K562 (cell line): ENCODE measurements around the gene SBK1. TPM values are rescaled to one million over a fixed set of nuclear protein-coding genes. Genes with fewer than 3 reads are reported as not detected.
A peak's percentile ranks its signal among the peaks of the same experiment; 100 is the strongest.

ENCODE experiments used
- ATAC-seq: fragments of 200-7000 bp; cut with Tn5 transposase; 3 replicates; pipeline ENCODE4 v1.9.1; 2020; ENCODE audit warnings: moderate library complexity
- BruUV-seq: library from RNA; stranded (reverse); fragments of 400-500 nt; replicated peaks from 2 replicates; lab custom pipeline; 2021; lab: Mats Ljungman, UMichigan
- CTCF ChIA-PET: fragments of 300-600 bp; formaldehyde crosslinking; extraction: SDS; loops from one replicate; lab custom pipeline; 2021; ENCODE audit warnings: low intra/inter-chr PET ratio; lab: Yijun Ruan, JAX
- POLR2A ChIA-PET: fragments of 300-600, 350-650 bp; sonication (Branson Sonifier 250); formaldehyde crosslinking; extraction: SDS; loops from one replicate; lab custom pipeline; 2021; ENCODE audit warnings: antibody characterized with exemption, inconsistent platforms; lab: Yijun Ruan, JAX
- DNase-seq, 4 experiments: peaks; one replicate each; pipeline versions ENCODE4 v3.0.0 to v3.0.0-alpha.2; 2011 to 2018; ENCODE audit warnings: low spot score in 3 of 4, mixed read lengths in 3 of 4; ENCODE audit errors: extremely low read depth in 1 of 4
- FAIRE-seq: peaks from 2 replicates; lab custom pipeline; 2011; peaks lifted over from hg19 to GRCh38; lab: Jason Lieb, UNC
- H2AFZ ChIP-seq: 2 replicates; pipeline ENCODE4 v1.6.0; 2011; ENCODE audit warnings: low read depth, low read length, control low read depth, inconsistent platforms
- H3K27ac ChIP-seq: fragments of 200-600 bp; 3 replicates; pipeline ENCODE4 v1.8.0; 2011; ENCODE audit warnings: low read depth, mild to moderate bottlenecking, control low read depth, inconsistent platforms, low read length, moderate library complexity, mixed read lengths; ENCODE audit errors: extremely low read depth
- H3K27me3 ChIP-seq, 2 experiments: fragments of 300-600 bp in 1 of 2; 2 replicates in 1 of 2; 3 replicates in 1 of 2; pipeline versions ENCODE4 v1.6.0 to v1.8.0; 2011; ENCODE audit warnings: inconsistent platforms in 2 of 2, low read length in 2 of 2, mild to moderate bottlenecking in 1 of 2, mixed read lengths in 1 of 2, moderate library complexity in 1 of 2; ENCODE audit not compliant: control insufficient read depth in 2 of 2, insufficient read depth in 2 of 2
- H3K36me3 ChIP-seq: fragments of 300-600 bp; 3 replicates; pipeline ENCODE4 v1.8.0; 2011; ENCODE audit warnings: mild to moderate bottlenecking, low read length, inconsistent platforms; ENCODE audit not compliant: control insufficient read depth, insufficient read depth
- H3K4me1 ChIP-seq, 2 experiments: fragments of 200-600 bp in 1 of 2; replicated peaks in 1 of 2; 2 replicates in 1 of 2; 3 replicates in 1 of 2; pipeline versions ENCODE4 v1.5.1 to v1.8.0; 2011; ENCODE audit warnings: inconsistent platforms in 2 of 2, low read length in 2 of 2, mild to moderate bottlenecking in 1 of 2, mixed read lengths in 1 of 2, moderate library complexity in 1 of 2; ENCODE audit not compliant: control insufficient read depth in 2 of 2, insufficient read depth in 2 of 2
- H3K4me2 ChIP-seq: 2 replicates; pipeline ENCODE4 v1.6.1; 2011; ENCODE audit warnings: low read length, control low read depth, inconsistent platforms, mixed read lengths; ENCODE audit not compliant: insufficient read depth
- H3K4me3 ChIP-seq: fragments of 200-600 bp; sonication (generic), shearing (Covaris generic); 2 replicates; pipeline ENCODE4 v1.5.1; 2016; ENCODE audit warnings: control low read depth, inconsistent platforms
- H3K79me2 ChIP-seq: fragments of 200-600 bp; 3 replicates; pipeline ENCODE4 v1.8.0; 2011; ENCODE audit warnings: low read length, inconsistent platforms; ENCODE audit not compliant: control insufficient read depth, insufficient read depth
- H3K9ac ChIP-seq, 2 experiments: 2 replicates each; pipeline versions ENCODE4 v1.6.0 to v1.6.1; 2011; ENCODE audit warnings: low read depth in 2 of 2, low read length in 2 of 2, control low read depth in 1 of 2, inconsistent platforms in 1 of 2, mild to moderate bottlenecking in 1 of 2, mixed read lengths in 1 of 2; ENCODE audit not compliant: insufficient read depth in 1 of 2
- H3K9me1 ChIP-seq: one replicate; pipeline ENCODE4 v1.6.0; 2011; ENCODE audit warnings: inconsistent platforms, mild to moderate bottlenecking, low read length, moderate library complexity; ENCODE audit not compliant: control insufficient read depth, insufficient read depth
- H3K9me3 ChIP-seq: replicated peaks from 2 replicates; pipeline ENCODE4 v1.5.1; 2011; ENCODE audit warnings: low read depth, low read length, inconsistent platforms; ENCODE audit not compliant: control insufficient read depth, insufficient read depth
- H4K20me1 ChIP-seq: replicated peaks from 2 replicates; pipeline ENCODE4 v1.6.1; 2011; ENCODE audit warnings: low read length, inconsistent platforms, mixed read lengths; ENCODE audit not compliant: control insufficient read depth, insufficient read depth
- CREBBP ChIP-seq: IDR thresholded peaks from one replicate; pipeline ENCODE4 v1.6.1; 2012; ENCODE audit warnings: low read depth, mild to moderate bottlenecking, control low read depth, inconsistent platforms, low read length
- GATA2 ChIP-seq: sonication (generic); formaldehyde crosslinking; IDR thresholded peaks from 2 replicates; pipeline ENCODE4 v1.4.0; 2020; ENCODE audit warnings: mild to moderate bottlenecking, missing genetic modification reagents
- HNRNPK ChIP-seq: fragments of 200-400 bp; formaldehyde crosslinking; IDR thresholded peaks from one replicate; pipeline ENCODE4 v1.6.1; 2018; ENCODE audit warnings: mild to moderate bottlenecking, low read depth, low read length; ENCODE audit not compliant: poor library complexity, severe bottlenecking
- KDM4B ChIP-seq, 2 experiments: fragments of 450-650 bp in 1 of 2; sonication (generic) in 1 of 2; IDR thresholded peaks; 2 replicates each; pipeline ENCODE4 v1.6.1; 2016 to 2017; ENCODE audit warnings: borderline replicate concordance in 2 of 2, antibody characterized with exemption in 1 of 2, low read depth in 1 of 2, mild to moderate bottlenecking in 1 of 2
- NR0B1 ChIP-seq: fragments of 450-650 bp; IDR thresholded peaks from one replicate; pipeline ENCODE4 v1.6.1; 2018; ENCODE audit warnings: mild to moderate bottlenecking, moderate library complexity; ENCODE audit not compliant: partially characterized antibody
- PREB ChIP-seq: sonication (generic); formaldehyde crosslinking; IDR thresholded peaks from 2 replicates; pipeline ENCODE4 v1.8.1; 2023; ENCODE audit warnings: mild to moderate bottlenecking, missing genetic modification reagents
- RBM25 ChIP-seq: fragments of 200-400 bp; formaldehyde crosslinking; IDR thresholded peaks from 2 replicates; pipeline ENCODE4 v1.6.1; 2018; ENCODE audit warnings: low read length, low read depth, moderate library complexity; ENCODE audit not compliant: severe bottlenecking
- ZNF121 ChIP-seq: sonication (generic); formaldehyde crosslinking; conservative IDR thresholded peaks from 2 replicates; pipeline ENCODE4 v1.8.0; 2022; ENCODE audit warnings: missing genetic modification reagents
- ZNF134 ChIP-seq: fragments of 250-450 bp; sonication (Bioruptor Pico); conservative IDR thresholded peaks from 2 replicates; pipeline ENCODE4 v1.4.0; 2020
- ZNF165 ChIP-seq: fragments of 250-450 bp; sonication (Bioruptor Pico); IDR thresholded peaks from 2 replicates; pipeline ENCODE4 v1.4.0; 2020; ENCODE audit warnings: borderline replicate concordance
- ZNF239 ChIP-seq: fragments of 250-450 bp; sonication (Bioruptor Pico); IDR thresholded peaks from 2 replicates; pipeline ENCODE4 v1.4.0; 2020; ENCODE audit warnings: mild to moderate bottlenecking
- ZNF780A ChIP-seq: fragments of 250-450 bp; sonication (Bioruptor Pico); IDR thresholded peaks from 2 replicates; pipeline ENCODE4 v1.5.0; 2021; ENCODE audit warnings: mild to moderate bottlenecking
- WGBS: fragments of 100-300 bp; shearing (Covaris generic); methylation state at CpG from one replicate; pipeline ENCODE4 v1.1.6; 2016; ENCODE audit warnings: low coverage, mixed read lengths; ENCODE audit not compliant: insufficient coverage; ENCODE audit errors: missing lambda C conversion rate; 5-methylcytosine and 5-hydroxymethylcytosine counted together
- in situ Hi-C: fragments of 300-500 bp; cut with MboI; formaldehyde crosslinking; loops from 4 replicates; pipeline ENCODE4 v1.15.0; 2018; ENCODE audit warnings: inconsistent platforms, mixed read lengths
- intact Hi-C: fragments of 100-400 bp; cut with micrococcal nuclease; formaldehyde crosslinking; loops from 2 replicates; pipeline ENCODE4 v1.14.2; 2022
- polyA plus RNA-seq, 8 experiments: library from polyadenylated mRNA; depleted of rRNA in 4 of 8; stranded (reverse) in 5 of 8; unstranded in 3 of 8; fragments of >200 nt; fragmentation: Nextera tagmentation in 2 of 8; fragmentation: Illumina TruSeq in 1 of 8; extraction: Ambion mirVana in 2 of 8; extraction: Trizol in 1 of 8; gene quantifications; 2 replicates each; pipeline versions ENCODE4 v1.2.1 to v1.2.3, GENCODE V29; 2011 to 2014; ENCODE audit warnings: inconsistent platforms in 1 of 8, missing spikeins in 1 of 8
- total RNA-seq, 7 experiments: library from RNA; depleted of rRNA in 6 of 7; stranded (reverse); fragments of >200 nt in 6 of 7; fragmentation: Illumina TruSeq in 2 of 7; extraction: Trizol in 2 of 7; gene quantifications; 2 replicates each; pipeline versions ENCODE4 v1.2.1 to v1.2.3, GENCODE V29; 2011 to 2021; ENCODE audit warnings: low replicate concordance in 1 of 7

Gene SBK1
- total and polyA plus RNA-seq, 9 of the 15 experiments (the other 6 are each of a cell fraction or from before 2014, with no cell fraction given) = 0.01 to 0.07 (median 0.03) TPM; not detected in 6

GRCh38 chr16:28300327-28300726, 8.0 kb downstream of the SBK1 start:
- POLR2A ChIA-PET = interaction anchor here (0.8 kb wide), 1 partner anchor 77 kb away, joined by 3 read pairs; no protein-coding TSS in a partner anchor
- no peak for DNase-seq
- no peak for TF ChIP-seq ZNF780A (CRISPR knock-in tag)
- TF ChIP-seq ZNF239 = no peak
- peak; percentile 44; the same call in 1 of the 2 replicates for TF ChIP-seq ZNF121 (CRISPR knock-in tag)
- TF ChIP-seq, all 486 proteins: peak for 1
- Histone ChIP-seq H3K27ac (no peak overlapping the region), H3K4me1 (no peaks in the 10 kb centered on the region; a peak in 1 of 5 replicates), H3K9me1 (no peaks in the 10 kb centered on the region), H3K36me3 (no peaks in the 10 kb centered on the region), H3K4me2 (no peak overlapping the region), H2AFZ (no peak overlapping the region), H3K79me2 (no peaks in the 10 kb centered on the region), H4K20me1 (peaks cover 19% of the 10 kb centered on the region), H3K4me3 (no peak overlapping the region), H3K27me3 (peaks cover 2 to 20% of the 10 kb centered on the region in 2 experiments; a peak in 3 of 5 replicates), H3K9ac (no peak overlapping the region), H3K9me3 (no peaks in the 10 kb centered on the region)
- intact Hi-C loops = no loop called here
- ATAC-seq (no peak), FAIRE-seq (no peak)
- CTCF ChIA-PET = no interaction called here
- BruUV-seq = no TSS peak
- in situ Hi-C loops = no loop called here
- WGBS = 3% methylated on average over 5 of the region's 5 CpGs

- no peak overlapping the region for H2AFZ ChIP-seq
- no peak for DNase-seq
- FAIRE-seq = no peak
- no peak for ATAC-seq
- H3K9ac ChIP-seq = no peak overlapping the region
- H3K4me3 ChIP-seq = no peak overlapping the region
- no peaks in the 10 kb centered on the region; a peak in 1 of 5 replicates for H3K4me1 ChIP-seq
- no peaks in the 10 kb centered on the region for H3K36me3 ChIP-seq
- peaks cover 26% of the 10 kb centered on the region for H4K20me1 ChIP-seq
- intact Hi-C loops (no loop called here), in situ Hi-C loops (no loop called here)
- H3K27me3 ChIP-seq = peaks cover 2 to 26% of the 10 kb centered on the region in 2 experiments; a peak in 3 of 5 replicates
- TF ChIP-seq HNRNPK (no peak), KDM4B (IDR thresholded peaks at IDR 0.05; ENCODE audit: borderline replicate concordance in 2 of 2, low read depth in 1 of 2) (no peak), NR0B1 (no peak), ZNF165 (CRISPR knock-in tag) (no peak), RBM25 (no peak), CREBBP (no peak), ZNF134 (CRISPR knock-in tag) (no peak), PREB (no peak), GATA2 (CRISPR knock-in tag) (no peak)
- no peaks in the 10 kb centered on the region for H3K9me3 ChIP-seq
- ChIA-PET POLR2A (no interaction called here), CTCF (no interaction called here)
- WGBS = 2% methylated on average over 6 of the region's 6 CpGs
- no peaks in the 10 kb centered on the region for H3K79me2 ChIP-seq
- no peaks in the 10 kb centered on the region for H3K9me1 ChIP-seq
- no peak overlapping the region for H3K27ac ChIP-seq
- BruUV-seq = no TSS peak
- no peak overlapping the region for H3K4me2 ChIP-seq
Observed at GRCh38 chr16:28301154-28301553, 8.8 kb downstream of the SBK1 start.
